HG03045 (cell line): ENCODE data around the gene TCIRG1.
"Not testable (repeated sequence)": the region's sequence is repeated elsewhere in the genome, so short reads cannot be mapped to it uniquely, and the experiment has no call there.

Source experiments
- ATAC-seq: cut with Tn5 transposase; IDR thresholded peaks from one replicate; pipeline ENCODE4 v1.9.1; 2021; ENCODE audit warnings: mild to moderate bottlenecking, moderate library complexity; ENCODE audit not compliant: unreplicated experiment

Gene TCIRG1

GRCh38 chr11:68082481-68082880 lies 43.7 kb downstream of the TCIRG1 start:
- ATAC-seq = no peak

- ATAC-seq = no peak
These were observed 44.7 kb downstream of the TCIRG1 start for GRCh38 chr11:68083517-68083916.

GRCh38 chr11:68089679-68090078 lies 50.9 kb downstream of the TCIRG1 start:
- no peak for ATAC-seq

- ATAC-seq = no peak
These were observed 51.5 kb downstream of the TCIRG1 start for GRCh38 chr11:68090287-68090686.

- ATAC-seq = no peak
These were observed 51.9 kb downstream of the TCIRG1 start for GRCh38 chr11:68090706-68091105.

- no peak for ATAC-seq
These were observed 53.6 kb downstream of the TCIRG1 start for GRCh38 chr11:68092411-68092810.

GRCh38 chr11:68092946-68093345 lies 54.1 kb downstream of the TCIRG1 start:
- not testable (repeated sequence) for ATAC-seq

GRCh38 chr11:68093565-68093964 lies 54.7 kb downstream of the TCIRG1 start:
- ATAC-seq = no peak

- no peak for ATAC-seq
These were observed 58.1 kb downstream of the TCIRG1 start for GRCh38 chr11:68096962-68097361.

- no peak for ATAC-seq
These were observed 60.2 kb downstream of the TCIRG1 start for GRCh38 chr11:68099057-68099456.

- ATAC-seq = no peak
These were observed 60.9 kb downstream of the TCIRG1 start for GRCh38 chr11:68099474-68100405.
